Gastrocnemius medialis (tissue), 4 donors: ENCODE results near the gene OPN1MW2.
"Not testable (repeated sequence)": the region's sequence is repeated elsewhere in the genome, so short reads cannot be mapped to it uniquely, and the experiment has no call there.

Source experiments
- POLR2A ChIP-seq, 2 donors: fragments of 450-650 bp; IDR thresholded peaks; one replicate each; pipeline ENCODE4 v1.6.1; 2017; ENCODE audit warnings: antibody characterized with exemption in 2 of 2, mild to moderate bottlenecking in 2 of 2, moderate library complexity in 2 of 2
- TF ChIP-seq, protein P1 (sequence below), 5 experiments: fragments of 450-650 bp in 3 of 5; fragments of 200-600 bp in 2 of 5; sonication (generic) in 2 of 5; IDR thresholded peaks in 4 of 5; conservative IDR thresholded peaks in 1 of 5; 1 replicate in 4 of 5; 2 replicates in 1 of 5; pipeline ENCODE4 v1.5.1; 2016 to 2019; ENCODE audit warnings: antibody characterized with exemption in 5 of 5, mild to moderate bottlenecking in 3 of 5, moderate library complexity in 3 of 5

DNA sequence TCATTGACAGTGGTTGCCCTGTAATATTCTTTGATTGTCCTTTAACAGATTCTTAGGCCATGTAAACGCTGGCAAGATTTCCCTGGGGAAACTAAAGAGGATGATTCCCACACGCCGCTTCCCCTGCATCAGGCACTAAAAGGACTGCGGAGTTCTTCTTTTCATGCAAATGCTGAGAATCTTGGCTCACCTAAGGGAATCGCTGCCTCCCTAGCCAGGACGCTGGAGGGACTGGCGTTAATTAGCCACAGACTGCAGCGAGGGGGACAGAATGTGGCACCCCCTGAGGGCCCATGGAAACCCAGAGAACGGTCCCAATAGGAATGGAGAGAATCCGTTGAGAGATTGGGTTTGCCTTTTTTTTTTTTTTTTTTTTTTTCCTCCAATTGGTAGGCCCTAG is 8.1 kb upstream of the OPN1MW2 start:
- TF ChIP-seq, protein P1, sequence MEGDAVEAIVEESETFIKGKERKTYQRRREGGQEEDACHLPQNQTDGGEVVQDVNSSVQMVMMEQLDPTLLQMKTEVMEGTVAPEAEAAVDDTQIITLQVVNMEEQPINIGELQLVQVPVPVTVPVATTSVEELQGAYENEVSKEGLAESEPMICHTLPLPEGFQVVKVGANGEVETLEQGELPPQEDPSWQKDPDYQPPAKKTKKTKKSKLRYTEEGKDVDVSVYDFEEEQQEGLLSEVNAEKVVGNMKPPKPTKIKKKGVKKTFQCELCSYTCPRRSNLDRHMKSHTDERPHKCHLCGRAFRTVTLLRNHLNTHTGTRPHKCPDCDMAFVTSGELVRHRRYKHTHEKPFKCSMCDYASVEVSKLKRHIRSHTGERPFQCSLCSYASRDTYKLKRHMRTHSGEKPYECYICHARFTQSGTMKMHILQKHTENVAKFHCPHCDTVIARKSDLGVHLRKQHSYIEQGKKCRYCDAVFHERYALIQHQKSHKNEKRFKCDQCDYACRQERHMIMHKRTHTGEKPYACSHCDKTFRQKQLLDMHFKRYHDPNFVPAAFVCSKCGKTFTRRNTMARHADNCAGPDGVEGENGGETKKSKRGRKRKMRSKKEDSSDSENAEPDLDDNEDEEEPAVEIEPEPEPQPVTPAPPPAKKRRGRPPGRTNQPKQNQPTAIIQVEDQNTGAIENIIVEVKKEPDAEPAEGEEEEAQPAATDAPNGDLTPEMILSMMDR (IDR thresholded peaks at IDR 0.05 in 4 of 5, conservative IDR thresholded peaks at IDR 0.05 in 1 of 5): not testable (repeated sequence)
- not testable (repeated sequence) for TF ChIP-seq POLR2A (IDR thresholded peaks at IDR 0.05)
